MCF 10A (cell line): ENCODE data around the gene AHNAK. TPM values are rescaled to one million over a fixed set of nuclear protein-coding genes. Genes with fewer than 3 reads are reported as not detected.
A peak's percentile ranks its signal among the peaks of the same experiment; 100 is the strongest.
"Not testable (repeated sequence)": the region's sequence is repeated elsewhere in the genome, so short reads cannot be mapped to it uniquely, and the experiment has no call there.

Experiments
- BruUV-seq: library from RNA; stranded (reverse); fragments of 400-500 nt; replicated peaks from 2 replicates; lab custom pipeline; 2021; lab: Mats Ljungman, UMichigan
- CTCF ChIA-PET: fragments of 300-600 bp; sonication (Branson Sonifier 250); formaldehyde crosslinking; extraction: SDS; loops from one replicate; lab custom pipeline; 2021; ENCODE audit warnings: antibody characterized with exemption, inconsistent platforms; lab: Yijun Ruan, JAX
- POLR2A ChIA-PET: fragments of 300-600, 350-650 bp; sonication (Branson Sonifier 250); formaldehyde crosslinking; extraction: SDS; loops from one replicate; lab custom pipeline; 2020; ENCODE audit warnings: antibody characterized with exemption, inconsistent platforms; lab: Yijun Ruan, JAX
- DNase-seq: peaks from one replicate; pipeline ENCODE4 v3.0.0-alpha.2; 2018; ENCODE audit not compliant: unreplicated experiment
- H3K27ac Mint-ChIP-seq: one replicate; pipeline ENCODE4 v1.8.0; 2022; ENCODE audit warnings: mild to moderate bottlenecking, low read depth, mixed read lengths; ENCODE audit not compliant: unreplicated experiment
- H3K27me3 Mint-ChIP-seq: one replicate; pipeline ENCODE4 v1.8.0; 2022; ENCODE audit warnings: mixed read lengths; ENCODE audit not compliant: insufficient read depth, unreplicated experiment
- H3K36me3 Mint-ChIP-seq: one replicate; pipeline ENCODE4 v1.8.0; 2022; ENCODE audit warnings: mild to moderate bottlenecking, moderate library complexity, mixed read lengths; ENCODE audit not compliant: insufficient read depth, unreplicated experiment
- H3K4me1 Mint-ChIP-seq: one replicate; pipeline ENCODE4 v1.8.0; 2022; ENCODE audit warnings: mixed read lengths; ENCODE audit not compliant: insufficient read depth, unreplicated experiment
- H3K4me3 Mint-ChIP-seq: one replicate; pipeline ENCODE4 v1.8.0; 2022; ENCODE audit warnings: mild to moderate bottlenecking, moderate library complexity, mixed read lengths; ENCODE audit not compliant: unreplicated experiment
- H3K9me3 Mint-ChIP-seq: one replicate; pipeline ENCODE4 v1.8.0; 2022; ENCODE audit warnings: mixed read lengths; ENCODE audit not compliant: unreplicated experiment
- CTCF ChIP-seq: fragments of 200-600 bp; IDR thresholded peaks from one replicate; pipeline ENCODE4 v1.8.0; 2022; ENCODE audit warnings: antibody characterized with exemption, mild to moderate bottlenecking; ENCODE audit not compliant: unreplicated experiment
- intact Hi-C: fragments of 100-400 bp; cut with micrococcal nuclease; formaldehyde crosslinking; loops from 2 replicates; pipeline ENCODE4 v1.14.1; 2022
- total RNA-seq: library from RNA; stranded (reverse); gene quantifications from 2 replicates; pipeline ENCODE4 v1.2.3, GENCODE V29; 2022

Gene AHNAK
- total RNA-seq, 1 experiment from 2014 or later, result 429 TPM

DNA sequence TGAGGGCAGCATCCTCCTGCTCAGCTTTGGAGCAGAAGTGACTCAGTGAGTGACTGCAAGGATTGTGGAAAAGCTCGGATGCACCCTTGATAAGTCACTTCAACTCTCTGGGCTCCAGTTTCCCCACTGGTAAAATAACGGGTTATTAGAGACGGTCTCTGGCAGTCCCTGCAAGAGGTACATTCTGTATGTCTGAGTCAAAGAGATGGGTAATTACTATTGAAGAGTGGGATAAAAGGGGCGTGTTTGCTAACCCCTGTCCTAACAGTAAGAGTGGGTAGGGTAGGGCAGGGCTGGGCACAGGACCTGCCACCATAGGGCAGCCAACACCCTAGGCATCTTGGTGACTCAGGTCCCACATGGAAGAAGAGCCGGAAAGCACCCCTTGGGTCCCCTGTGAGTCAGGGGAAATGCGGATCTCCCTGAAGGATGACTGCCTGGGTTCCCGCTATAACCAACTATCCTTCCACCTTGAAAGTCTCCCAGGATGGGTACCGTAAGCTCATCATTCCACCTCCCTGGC, 7.3 kb upstream of the AHNAK start:
- TF ChIP-seq CTCF, result no peak
- intact Hi-C loops, result loop anchor here (1.0 kb wide), 1 partner anchor 9 kb away; no protein-coding TSS in a partner anchor
- peak overlapping the region; percentile 95 for H3K27ac Mint-ChIP-seq
- H3K27me3 Mint-ChIP-seq, result no peaks in the 10 kb centered on the region
- CTCF ChIA-PET, result interaction anchor here (0.5 to 5.8 kb wide), 10 partner anchors 10 to 979 kb away, joined by 3 to 69 read pairs (median 7); no protein-coding TSS in a partner anchor
- peak overlapping the region; percentile 68 for H3K4me3 Mint-ChIP-seq
- no peaks in the 10 kb centered on the region for H3K9me3 Mint-ChIP-seq
- DNase-seq, result peak; percentile 80
- POLR2A ChIA-PET, result interaction anchor here (0.7 to 13.5 kb wide), 30 partner anchors 9 to 1192 kb away, joined by 3 to 599 read pairs (median 7); partner anchors contain the start of genes AHNAK, B3GAT3, CYB561A3 and EEF1G
- H3K4me1 Mint-ChIP-seq, result peaks cover 50% of the 10 kb centered on the region
- H3K36me3 Mint-ChIP-seq, result peaks cover 24% of the 10 kb centered on the region
- BruUV-seq, result no TSS peak

DNA sequence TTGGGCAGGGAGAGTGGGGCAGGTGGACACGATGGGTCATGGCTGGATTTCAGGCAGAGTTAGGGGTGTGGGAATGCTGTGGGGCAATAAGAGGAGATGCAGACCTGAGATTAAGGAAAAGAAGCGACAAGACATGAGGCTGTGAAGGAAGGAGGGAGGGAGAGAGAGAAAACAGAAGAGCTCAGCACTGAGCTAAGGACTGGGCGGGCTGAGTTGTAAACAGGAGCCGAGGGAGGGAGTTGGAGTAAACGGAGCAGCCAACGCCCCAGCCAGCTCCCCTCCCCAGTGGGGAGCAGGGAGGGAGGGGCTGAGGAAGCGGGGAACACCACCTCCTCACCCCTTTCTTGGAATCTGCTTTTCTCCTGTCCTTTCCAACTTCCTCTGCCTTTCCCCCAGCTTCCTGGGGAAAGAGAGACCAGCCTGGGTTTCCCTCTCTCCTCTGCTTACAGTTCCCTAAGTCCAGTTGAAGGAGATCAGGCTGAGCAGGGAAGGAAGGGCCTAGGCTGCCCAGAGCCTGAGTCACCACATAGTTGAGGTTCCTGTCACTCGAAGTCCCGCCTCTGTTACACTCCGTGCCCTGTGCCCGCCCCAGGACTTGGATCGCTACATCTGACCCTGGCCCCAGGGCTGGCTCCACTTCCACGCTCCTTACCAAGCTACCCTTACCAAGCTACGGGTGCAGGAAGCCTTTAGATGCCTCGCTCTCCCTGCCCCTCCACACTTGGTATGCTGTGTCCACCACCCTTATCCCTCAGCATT, 6.7 kb upstream of the AHNAK start:
- no peak for TF ChIP-seq CTCF
- H3K4me3 Mint-ChIP-seq, result peak overlapping the region; percentile 68
- H3K27ac Mint-ChIP-seq, result peak overlapping the region; percentile 95
- ChIA-PET POLR2A (interaction anchor here (0.6 to 13.5 kb wide), 37 partner anchors 8 to 1192 kb away, joined by 3 to 599 read pairs (median 6); partner anchors contain the start of genes AHNAK, B3GAT3, C11orf98 and CSKMT), CTCF (interaction anchor here (0.5 to 5.8 kb wide), 12 partner anchors 10 to 980 kb away, joined by 3 to 69 read pairs (median 4); no protein-coding TSS in a partner anchor)
- peaks cover 18% of the 10 kb centered on the region for H3K36me3 Mint-ChIP-seq
- peak; percentile 93 for DNase-seq
- no peaks in the 10 kb centered on the region for H3K27me3 Mint-ChIP-seq
- no peaks in the 10 kb centered on the region for H3K9me3 Mint-ChIP-seq
- BruUV-seq, result no TSS peak
- H3K4me1 Mint-ChIP-seq, result peaks cover 56% of the 10 kb centered on the region
- intact Hi-C loops, result loop anchor here (1.0 kb wide), 1 partner anchor 8 kb away; no protein-coding TSS in a partner anchor

DNA sequence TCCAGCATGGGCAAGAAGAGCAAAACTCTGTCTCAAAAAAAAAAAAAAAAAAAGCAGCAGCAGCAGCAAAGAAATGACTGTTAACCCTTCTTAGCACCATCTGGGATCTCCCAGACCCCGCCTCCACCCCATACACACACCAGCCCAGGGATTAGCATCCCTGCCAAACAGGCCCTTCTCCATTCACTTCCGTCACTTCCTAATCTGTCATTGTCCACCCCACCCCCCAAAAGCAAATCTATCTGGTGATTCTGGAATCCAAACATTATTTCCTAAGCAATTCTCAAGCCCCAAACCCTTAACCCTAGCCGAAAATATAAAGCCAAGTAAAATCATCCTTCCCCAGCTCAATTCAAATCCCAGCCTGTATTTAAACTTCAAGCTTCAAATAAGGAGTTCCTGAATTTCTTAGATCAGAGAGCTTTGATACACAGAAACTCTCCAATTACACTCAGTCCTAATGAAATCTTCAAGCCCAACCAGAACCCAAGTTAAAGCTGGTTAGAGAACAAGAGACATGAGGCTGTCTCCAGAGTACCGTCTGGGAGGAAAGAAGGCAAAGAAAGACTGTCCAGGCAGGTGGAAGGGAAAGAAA, 6.0 kb upstream of the AHNAK start:
- Mint-ChIP-seq H3K9me3 (no peaks in the 10 kb centered on the region), H3K27ac (peak overlapping the region; percentile 95), H3K27me3 (no peaks in the 10 kb centered on the region), H3K4me3 (peak overlapping the region; percentile 68), H3K4me1 (peaks cover 63% of the 10 kb centered on the region), H3K36me3 (peaks cover 11% of the 10 kb centered on the region)
- DNase-seq, result no peak
- no peak for TF ChIP-seq CTCF
- BruUV-seq, result TSS peak; percentile 72
- ChIA-PET POLR2A (interaction anchor here (0.7 to 13.5 kb wide), 34 partner anchors 8 to 1110 kb away, joined by 3 to 599 read pairs (median 7); partner anchors contain the start of genes AHNAK, B3GAT3, C11orf98 and CSKMT), CTCF (interaction anchor here (0.6 to 5.8 kb wide), 11 partner anchors 8 to 1180 kb away, joined by 3 to 69 read pairs (median 9); no protein-coding TSS in a partner anchor)
- intact Hi-C loops, result loop anchor here (1.0 kb wide), 1 partner anchor 7 kb away; no protein-coding TSS in a partner anchor

DNA sequence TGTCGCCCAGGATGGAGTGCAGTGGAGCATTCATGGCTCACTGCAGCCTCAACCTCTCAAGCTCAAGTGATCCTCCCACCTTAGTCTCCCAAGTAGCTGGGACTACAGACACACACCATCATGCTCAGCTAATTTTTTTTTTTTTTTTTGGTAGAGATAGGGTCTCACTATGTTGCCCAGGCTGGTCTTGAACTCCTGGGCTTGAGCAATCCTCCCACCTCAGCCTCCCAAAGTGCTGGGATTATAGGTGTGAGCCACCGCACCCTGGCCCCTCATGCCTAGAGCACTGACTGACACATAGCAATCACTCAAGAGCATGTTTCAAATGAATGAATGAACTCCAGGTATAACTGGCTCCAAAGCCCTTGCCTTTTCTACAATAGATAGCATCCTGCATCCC, 3.9 kb upstream of the AHNAK start:
- H3K9me3 Mint-ChIP-seq, H3K4me3 Mint-ChIP-seq, BruUV-seq, DNase-seq, H3K36me3 Mint-ChIP-seq, H3K27ac Mint-ChIP-seq, intact Hi-C loops, H3K27me3 Mint-ChIP-seq: not testable (repeated sequence)
- POLR2A ChIA-PET, result interaction anchor here (1.1 to 11.4 kb wide), 5 partner anchors 10 to 42 kb away, joined by 3 to 121 read pairs (median 7); partner anchors contain the start of genes EEF1G and TUT1
- peaks cover 46% of the 10 kb centered on the region for H3K4me1 Mint-ChIP-seq
- CTCF ChIA-PET, result interaction anchor here (0.7 to 5.8 kb wide), 8 partner anchors 7 to 155 kb away, joined by 3 to 69 read pairs (median 6); no protein-coding TSS in a partner anchor
